ENCODE results near the gene CD300LF.

The CD300LF gene

GRCh38 chr17:74687886-74688285 is 24.8 kb downstream of the CD300LF start:
- no peak for TF ChIP-seq CTCF (conservative IDR thresholded peaks at IDR 0.05)
- TF ChIP-seq ZFX (IDR thresholded peaks at IDR 0.05): no peak
- H3K27ac ChIP-seq: no peak overlapping the region

DNA sequence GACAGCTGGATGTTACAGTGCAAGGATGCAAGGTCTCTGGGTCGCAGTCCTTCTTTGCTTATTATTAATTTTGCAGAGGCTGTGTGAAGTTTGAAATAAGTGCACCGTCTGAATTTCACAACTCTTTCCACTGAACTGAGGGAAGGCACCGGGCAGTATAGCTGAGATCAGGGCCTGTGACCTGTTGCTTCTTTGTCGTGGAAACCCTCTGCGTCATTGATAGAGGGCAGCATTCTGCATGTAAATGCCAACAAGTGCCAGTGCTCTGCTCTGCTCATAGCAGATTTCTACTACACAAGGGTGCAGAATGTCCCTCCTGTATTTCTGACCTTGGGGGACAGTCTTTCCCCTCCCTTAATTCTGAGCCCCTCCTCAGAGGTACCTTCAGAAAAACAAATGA is 26.0 kb downstream of the CD300LF start:
- TF ChIP-seq ZFX (IDR thresholded peaks at IDR 0.05) (no peak), CTCF (conservative IDR thresholded peaks at IDR 0.05) (no peak)
- no peak overlapping the region for H3K27ac ChIP-seq

GRCh38 chr17:74682471-74683190 is 30.1 kb downstream of the CD300LF start:
- H3K27ac ChIP-seq: no peak overlapping the region
- no peak for TF ChIP-seq ZFX (IDR thresholded peaks at IDR 0.05)
- no peak for TF ChIP-seq CTCF (conservative IDR thresholded peaks at IDR 0.05)

DNA sequence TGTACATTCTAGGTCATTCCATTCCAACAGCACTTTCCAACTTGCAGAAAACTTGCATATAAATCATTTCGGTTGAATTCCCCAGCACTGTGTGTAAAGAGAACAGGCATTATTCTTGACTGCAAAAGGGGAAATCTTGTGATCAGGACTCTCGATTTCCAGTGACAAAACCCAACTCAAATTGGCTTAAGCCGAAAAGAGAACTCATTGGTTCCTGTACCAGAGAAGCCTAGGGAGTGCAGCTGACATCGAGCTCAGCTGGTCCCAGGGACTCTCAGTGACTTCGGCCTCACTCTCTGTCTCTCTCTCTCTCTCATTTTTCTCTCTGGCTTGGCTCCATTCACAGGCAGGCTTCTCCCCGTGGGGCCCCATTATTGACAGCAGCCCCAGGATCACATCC is 30.7 kb downstream of the CD300LF start:
- H3K27ac ChIP-seq: no peak overlapping the region

GRCh38 chr17:74680941-74681340 is 31.8 kb downstream of the CD300LF start:
- TF ChIP-seq ZFX (IDR thresholded peaks at IDR 0.05): no peak
- no peak for TF ChIP-seq CTCF (conservative IDR thresholded peaks at IDR 0.05)
- no peak overlapping the region for H3K27ac ChIP-seq

More for the DNA sequence above, 30.7 kb downstream of the CD300LF start:
- TF ChIP-seq CTCF (conservative IDR thresholded peaks at IDR 0.05): no peak
- no peak for TF ChIP-seq ZFX (IDR thresholded peaks at IDR 0.05)

DNA sequence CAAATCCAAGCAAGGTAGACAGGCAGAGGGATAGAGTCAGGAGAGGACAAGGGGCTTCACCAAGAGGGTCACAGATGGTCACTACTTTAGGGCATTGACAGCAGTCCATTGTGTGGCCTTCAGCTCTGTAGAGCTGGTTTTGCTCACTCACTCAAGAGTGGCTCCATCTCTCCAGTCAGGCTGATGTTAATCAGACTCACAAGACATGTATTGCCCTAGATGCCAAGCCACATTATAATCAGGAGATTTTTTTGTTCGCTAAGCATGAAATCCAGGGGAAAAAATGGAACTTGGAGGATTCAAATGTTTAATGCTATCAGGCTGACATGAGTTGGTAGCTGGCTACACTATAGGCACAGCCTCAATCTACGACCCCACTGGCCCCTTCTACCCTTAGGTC is 32.5 kb downstream of the CD300LF start:
- TF ChIP-seq ZFX (IDR thresholded peaks at IDR 0.05) (no peak), CTCF (conservative IDR thresholded peaks at IDR 0.05) (no peak)

GRCh38 chr17:74679374-74679773 is 33.3 kb downstream of the CD300LF start:
- TF ChIP-seq ZFX (IDR thresholded peaks at IDR 0.05) (no peak), CTCF (conservative IDR thresholded peaks at IDR 0.05) (no peak)
- no peak overlapping the region for H3K27ac ChIP-seq

More for the DNA sequence above, 32.5 kb downstream of the CD300LF start:
- no peak overlapping the region for H3K27ac ChIP-seq

All from C4-2B (cell line).